CD4-positive, alpha-beta T cell treated with Interleukin-2 at 100 ng/mL for 4 hours (primary cell): Measurements from ENCODE around the gene MROH9.
"Not testable (repeated sequence)": the region's sequence is repeated elsewhere in the genome, so short reads cannot be mapped to it uniquely, and the experiment has no call there.

Experiments
- DNase-seq: peaks from one replicate; pipeline ENCODE4 v3.0.0-alpha.2; 2020; ENCODE audit warnings: low spot score

The MROH9 gene, protein sequence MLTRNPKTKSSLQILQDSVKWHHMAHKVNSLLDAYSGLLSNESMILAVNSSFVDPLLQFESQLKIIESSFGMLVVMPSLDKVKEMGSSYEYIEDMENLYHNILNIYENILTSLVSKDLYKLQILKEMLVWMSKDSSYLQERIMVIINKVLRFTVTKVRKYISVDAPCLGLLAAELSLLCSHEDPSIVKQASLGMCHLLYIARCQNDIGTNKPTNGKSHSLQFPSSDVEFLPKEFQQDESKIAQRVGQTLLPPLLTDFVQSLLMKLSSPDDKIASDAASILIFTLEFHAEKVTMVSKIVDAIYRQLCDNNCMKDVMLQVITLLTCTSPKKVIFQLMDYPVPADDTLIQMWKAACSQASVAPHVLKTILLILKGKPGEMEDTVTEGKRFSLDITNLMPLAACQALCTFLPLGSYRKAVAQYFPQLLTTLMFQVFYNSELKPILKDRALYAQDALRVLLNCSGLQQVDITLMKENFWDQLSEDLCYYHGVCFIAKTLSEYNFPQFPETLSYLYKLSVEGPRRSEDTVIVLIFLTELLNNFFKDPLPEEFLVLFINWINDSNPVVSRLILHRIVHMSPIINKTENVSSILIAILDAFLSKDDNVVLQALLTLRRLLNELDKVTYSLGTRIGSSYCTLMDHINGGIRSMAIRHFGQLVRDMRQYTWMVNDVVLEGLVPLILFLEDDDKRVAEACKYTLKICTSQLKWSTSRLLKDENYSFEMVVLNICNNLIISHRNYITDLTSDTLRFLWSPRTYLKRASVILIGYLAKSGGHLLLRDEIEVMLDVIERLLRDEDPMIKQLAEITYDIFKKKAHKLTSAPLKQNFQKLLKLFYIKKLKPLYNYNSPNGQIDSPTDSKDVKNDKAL

DNA sequence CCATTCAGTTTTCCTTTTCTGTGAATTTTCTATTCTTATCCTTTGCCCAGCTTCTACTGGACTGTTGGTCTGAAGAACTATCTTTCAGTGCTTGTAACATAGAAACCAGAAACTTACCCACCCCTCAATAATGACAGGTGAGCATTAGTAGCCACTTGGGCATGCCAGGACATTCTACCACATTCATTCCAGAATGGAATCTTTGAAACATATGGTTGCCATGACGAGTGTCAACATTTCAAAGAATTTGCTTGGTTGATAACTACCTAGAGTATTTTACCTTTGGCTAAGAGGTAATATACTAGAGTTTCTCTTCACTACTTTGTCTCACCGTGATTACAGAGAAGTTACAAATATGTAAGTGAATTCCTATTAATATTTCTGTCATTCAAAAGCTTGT lies at the start of gene MROH9:
Gene MROH9 (plus strand): TSS at position 304 of the 400 bp plus-strand sequence. CDS start 10,023 bp downstream, outside the sequence.
- DNase-seq: no peak

GRCh38 chr1:170885551-170885950 lies 49.8 kb upstream of the MROH9 start:
- DNase-seq: no peak

DNA sequence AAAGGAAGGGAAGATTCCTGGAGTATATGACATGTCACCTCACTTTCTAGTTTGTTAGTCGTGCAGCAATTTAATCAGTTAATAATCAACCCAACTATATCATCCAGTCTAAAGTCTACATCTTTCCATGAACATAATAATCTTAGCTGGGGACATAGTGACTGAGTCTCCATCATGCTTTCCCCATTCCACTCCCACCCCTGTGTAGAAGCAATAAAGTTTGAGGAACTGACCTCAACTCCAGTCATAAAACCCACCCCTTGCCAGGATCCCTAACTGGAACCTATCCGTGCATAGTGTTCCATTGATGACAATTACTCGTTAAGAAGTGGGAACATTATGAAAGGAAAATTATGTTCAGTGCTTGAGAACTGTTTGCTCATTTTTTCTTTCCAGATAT lies 48.9 kb upstream of the MROH9 start:
- DNase-seq: no peak

- no peak for DNase-seq
These were observed 47.6 kb upstream of the MROH9 start for GRCh38 chr1:170887726-170888125.

GRCh38 chr1:170891872-170892271 lies 43.5 kb upstream of the MROH9 start:
- no peak for DNase-seq

DNA sequence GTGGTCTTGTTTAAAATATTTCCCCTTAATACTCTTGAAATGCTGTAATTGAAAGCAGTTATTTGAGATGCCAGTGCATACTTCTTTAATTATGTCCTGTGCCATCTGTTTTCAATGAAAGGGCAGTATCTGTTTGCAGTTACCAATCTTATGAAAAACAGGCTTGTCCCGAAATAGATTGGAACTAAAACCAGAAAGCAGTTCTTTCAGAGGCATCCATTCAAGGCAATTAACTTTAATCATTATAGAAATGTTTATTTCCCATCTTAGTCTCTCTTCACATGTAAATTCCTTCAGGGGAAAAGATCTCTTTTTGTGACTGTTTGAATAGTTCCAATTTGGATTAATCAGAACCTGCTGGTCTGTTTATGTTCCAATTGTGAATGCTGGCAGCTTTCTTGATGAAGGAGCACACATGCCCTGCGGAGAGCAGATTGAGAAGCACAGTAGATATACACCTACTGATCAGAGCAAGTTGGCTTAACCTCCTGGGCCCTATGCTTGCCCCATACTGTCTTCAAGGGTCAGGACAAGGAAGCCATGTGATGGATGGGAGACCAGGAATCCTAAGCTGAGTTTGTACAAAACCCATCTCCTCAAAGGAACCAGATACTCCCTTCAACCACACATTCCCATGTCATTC lies 41.6 kb upstream of the MROH9 start:
- no peak for DNase-seq

DNA sequence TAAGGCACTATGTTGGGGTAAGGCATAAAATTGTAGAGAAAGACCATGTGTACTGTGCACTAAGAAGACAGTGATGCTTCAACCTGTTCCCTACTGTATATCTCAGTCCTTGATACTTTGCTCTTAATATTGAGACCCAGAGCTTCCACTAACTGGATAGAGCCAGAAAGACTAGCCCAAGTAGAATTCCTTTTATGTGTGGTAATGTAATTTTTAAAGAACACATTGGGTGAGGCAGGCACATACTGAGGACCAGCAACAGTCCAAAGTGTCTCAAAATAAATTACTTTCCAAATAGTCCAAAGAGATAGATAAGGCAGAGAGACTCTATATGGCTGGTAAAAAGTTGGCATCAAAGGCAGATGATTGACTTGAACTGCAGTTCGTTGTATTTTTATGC lies 31.4 kb upstream of the MROH9 start:
- no peak for DNase-seq

- no peak for DNase-seq
These were observed 26.4 kb upstream of the MROH9 start for GRCh38 chr1:170908942-170909341.

DNA sequence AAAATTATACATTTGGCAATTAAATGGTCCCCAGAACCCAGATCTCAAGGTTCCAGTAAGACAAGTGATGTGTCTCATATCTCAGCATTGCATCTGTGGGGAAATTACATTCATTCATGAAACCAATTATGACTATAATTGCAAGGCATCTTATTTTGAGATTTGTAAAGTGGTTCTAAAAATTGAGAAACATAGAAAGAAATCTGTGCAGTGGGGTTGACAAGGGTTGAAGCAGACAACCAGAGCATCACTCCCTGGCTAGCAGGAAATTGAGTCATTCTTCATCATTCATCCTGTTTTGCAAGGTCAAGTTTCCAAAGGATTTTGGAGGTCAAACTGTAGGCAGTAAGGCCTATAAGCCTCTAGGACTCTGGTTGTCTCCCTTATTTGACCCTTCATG lies 25.1 kb upstream of the MROH9 start:
- DNase-seq: no peak

- DNase-seq: no peak
These were observed 18.0 kb upstream of the MROH9 start for GRCh38 chr1:170917373-170917772.

DNA sequence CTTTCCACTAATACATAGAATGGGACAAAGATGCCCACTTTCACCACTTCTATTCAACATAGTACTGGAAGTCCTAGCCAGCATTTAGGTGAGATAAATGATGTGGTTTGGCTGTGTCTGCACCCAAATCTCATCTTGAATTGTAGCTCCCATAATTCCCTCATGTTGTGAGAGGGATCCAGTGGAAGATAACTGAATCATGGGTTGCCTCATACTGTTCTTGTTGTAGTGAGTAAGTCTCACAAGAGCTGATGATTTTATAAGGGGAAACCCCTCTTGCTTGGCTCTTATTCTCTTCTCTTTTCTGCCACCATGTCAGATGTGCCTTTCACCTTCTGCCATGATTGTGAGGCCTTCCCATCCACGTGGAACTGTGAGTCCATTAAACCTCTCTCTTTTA lies 10.7 kb upstream of the MROH9 start:
- not testable (repeated sequence) for DNase-seq

DNA sequence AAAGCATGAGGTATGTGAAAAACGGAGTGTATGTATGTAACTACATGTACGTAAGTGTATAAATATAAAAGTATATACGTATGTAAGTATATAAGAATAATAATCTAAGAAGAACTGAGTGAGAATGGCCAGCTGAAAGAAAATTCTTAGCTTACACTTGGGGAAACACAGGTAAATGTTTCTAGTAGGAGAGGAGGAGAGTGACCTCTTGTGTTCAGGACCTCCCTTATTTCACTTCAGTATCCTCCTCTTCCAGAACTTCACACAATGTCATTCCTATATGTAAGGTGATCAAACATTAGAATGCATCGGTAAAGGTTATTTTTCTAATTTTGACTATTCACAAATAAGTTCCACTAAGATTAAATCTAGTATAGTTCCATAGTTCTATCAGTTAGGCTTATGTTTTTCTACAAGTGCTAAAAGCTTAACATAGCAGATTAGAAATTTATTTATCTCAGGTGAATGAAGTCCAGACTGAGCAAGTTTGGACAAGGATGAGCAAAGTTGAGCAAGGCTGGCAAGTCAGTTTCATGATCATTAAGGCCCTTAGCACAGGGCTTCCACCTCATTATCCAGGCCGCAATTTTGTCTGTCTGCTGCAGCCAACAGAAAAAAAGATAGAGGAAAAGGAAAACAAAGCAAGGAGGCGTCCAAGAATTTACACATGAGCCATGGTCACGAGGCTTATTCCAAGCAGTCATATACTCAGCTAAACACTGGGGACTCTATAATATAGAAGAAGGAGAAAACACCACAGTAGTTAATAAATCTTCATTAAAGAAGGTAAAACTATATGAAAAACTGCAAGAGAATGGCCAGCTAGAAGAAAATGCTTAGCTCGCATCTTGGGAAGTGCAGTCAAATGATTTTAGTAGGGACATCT lies 7.1 kb upstream of the MROH9 start:
- no peak for DNase-seq

- DNase-seq: no peak
These were observed 5.9 kb upstream of the MROH9 start for GRCh38 chr1:170929412-170929834.

DNA sequence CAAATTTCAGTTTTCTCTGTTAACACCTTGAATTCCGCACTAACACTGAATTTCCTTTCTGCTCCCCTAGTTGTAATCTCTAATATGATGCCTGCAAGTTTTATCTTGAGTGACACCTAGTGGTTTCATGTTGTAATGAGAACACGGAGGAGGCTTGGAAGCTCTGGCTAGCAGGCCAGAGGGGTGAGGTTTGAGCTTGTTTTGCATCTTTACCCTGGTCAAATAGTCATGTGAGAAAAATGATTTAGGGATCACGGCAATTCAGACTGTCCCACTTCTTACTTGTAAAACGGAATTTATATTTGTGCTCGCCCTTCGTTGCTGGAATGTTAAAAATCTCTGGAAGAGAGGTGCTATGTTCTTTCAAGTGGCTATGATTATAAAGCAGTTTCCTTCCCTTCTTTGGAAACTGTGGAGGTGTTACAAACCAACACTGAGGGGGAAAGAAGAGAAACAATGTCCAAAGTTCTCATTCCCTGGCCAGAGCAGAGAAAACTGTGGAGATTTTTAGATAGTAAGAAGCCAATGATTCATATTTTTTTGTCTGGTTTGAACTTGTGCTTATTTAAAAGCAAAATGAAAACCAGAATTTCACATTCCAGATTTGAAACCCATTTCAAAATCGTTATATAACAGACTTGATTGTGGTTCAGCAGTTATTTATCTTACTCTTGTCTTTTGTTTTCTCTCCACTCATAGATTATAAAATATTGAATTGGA lies 5.3 kb upstream of the MROH9 start:
- peak; percentile 46 for DNase-seq

DNA sequence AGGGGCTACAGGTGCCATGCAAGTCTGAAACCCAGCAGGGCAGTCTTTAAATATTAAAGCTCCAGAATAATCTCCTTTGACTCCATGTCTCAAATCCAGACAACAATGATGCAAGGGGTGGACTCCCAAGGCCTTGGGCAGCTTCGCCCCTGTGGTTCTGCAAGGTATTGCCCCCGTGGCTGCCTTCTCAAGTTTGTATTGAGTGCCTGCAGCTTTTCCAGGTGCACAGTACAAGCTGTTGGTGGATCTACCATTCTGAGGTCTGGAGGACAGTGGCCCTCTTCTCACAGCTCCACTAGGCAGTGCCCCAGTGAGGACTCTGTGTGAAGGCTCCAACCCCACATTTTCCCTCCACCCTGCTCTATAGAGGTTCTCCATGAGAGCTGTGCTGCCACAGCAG lies 3.7 kb upstream of the MROH9 start:
- no peak for DNase-seq

- DNase-seq: no peak
These were observed 3.1 kb upstream of the MROH9 start for GRCh38 chr1:170932236-170932635.

DNA sequence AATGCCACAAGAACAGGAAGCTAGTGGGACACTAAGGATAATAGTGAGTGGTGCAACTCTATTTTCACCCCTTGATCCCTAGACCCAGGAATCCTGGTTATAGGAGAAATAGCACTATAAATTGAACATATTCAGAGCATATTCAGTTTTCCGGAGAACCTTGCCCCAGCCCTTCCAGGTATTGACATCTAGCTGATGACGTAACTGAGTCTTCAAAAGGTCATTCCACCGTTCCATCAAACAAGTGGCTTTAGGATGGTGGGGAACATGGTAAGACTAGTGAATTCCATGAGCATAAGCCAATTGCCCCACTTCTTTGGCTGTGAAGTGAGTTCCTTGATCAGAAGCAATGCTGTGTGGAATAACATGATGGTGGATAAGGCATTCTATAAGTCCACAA lies 2.9 kb downstream of the MROH9 start:
- no peak for DNase-seq

- no peak for DNase-seq
These were observed 4.1 kb downstream of the MROH9 start for GRCh38 chr1:170939476-170939875.

DNA sequence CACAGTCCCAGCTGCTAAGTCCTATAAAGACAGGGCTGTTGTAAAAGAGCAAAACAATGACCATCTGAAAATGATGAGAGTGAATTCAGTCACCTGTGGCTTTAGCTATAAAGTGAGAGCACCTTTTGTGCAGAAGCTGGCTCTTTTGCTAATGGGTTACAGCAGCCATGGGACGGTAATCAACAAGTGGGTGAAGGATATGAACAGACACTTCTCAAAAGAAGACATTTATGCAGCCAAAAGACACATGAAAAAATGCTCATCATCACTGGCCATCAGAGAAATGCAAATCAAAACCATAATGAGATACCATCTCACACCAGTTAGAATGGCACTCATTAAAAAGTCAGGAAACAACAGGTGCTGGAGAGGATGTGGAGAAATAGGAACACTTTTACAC lies 16.4 kb downstream of the MROH9 start:
- not testable (repeated sequence) for DNase-seq

- no peak for DNase-seq
These were observed 24.1 kb downstream of the MROH9 start for GRCh38 chr1:170959385-170959784.

GRCh38 chr1:170964506-170964905 lies 29.2 kb downstream of the MROH9 start:
- DNase-seq: no peak
